DMS53 (cell line): ENCODE results near the gene CAMK1.

Experiments
- DNase-seq: peaks from one replicate; lab custom pipeline; 2025; lab: John Stamatoyannopoulos, UW

Gene CAMK1

GRCh38 chr3:9710174-9710739, 59.5 kb downstream of the CAMK1 start:
- DNase-seq: no peak
